Esophagus squamous epithelium (tissue), 4 donors: Measurements from ENCODE around the gene HOXD8.

Source experiments
- CTCF ChIP-seq, 6 experiments: fragments of 450-650 bp in 4 of 6; fragments of 200-600 bp in 2 of 6; sonication (generic) in 2 of 6; IDR thresholded peaks; one replicate each; pipeline ENCODE4 v1.5.1; 2016 to 2019; ENCODE audit warnings: antibody characterized with exemption in 6 of 6, mild to moderate bottlenecking in 4 of 6, moderate library complexity in 4 of 6
- POLR2A ChIP-seq, 4 donors: fragments of 450-650 bp; IDR thresholded peaks; one replicate each; pipeline ENCODE4 v1.6.1; 2017; ENCODE audit warnings: antibody characterized with exemption in 4 of 4, mild to moderate bottlenecking in 4 of 4, moderate library complexity in 3 of 4

GRCh38 chr2:176152350-176153181 is 23.1 kb downstream of the HOXD8 start:
- TF ChIP-seq CTCF (IDR thresholded peaks at IDR 0.05) (no peak), POLR2A (IDR thresholded peaks at IDR 0.05) (no peak)
